GM18507 (cell line): ENCODE data around the gene ITPR3.

ENCODE experiments used
- DNase-seq: peaks from one replicate; pipeline ENCODE4 v3.0.0; 2011; ENCODE audit warnings: low read depth; ENCODE audit not compliant: insufficient read length; ENCODE audit errors: extremely low spot score
- FAIRE-seq: peaks from 2 replicates; lab custom pipeline; 2011; peaks lifted over from hg19 to GRCh38; lab: Jason Lieb, UNC

The ITPR3 gene

DNA sequence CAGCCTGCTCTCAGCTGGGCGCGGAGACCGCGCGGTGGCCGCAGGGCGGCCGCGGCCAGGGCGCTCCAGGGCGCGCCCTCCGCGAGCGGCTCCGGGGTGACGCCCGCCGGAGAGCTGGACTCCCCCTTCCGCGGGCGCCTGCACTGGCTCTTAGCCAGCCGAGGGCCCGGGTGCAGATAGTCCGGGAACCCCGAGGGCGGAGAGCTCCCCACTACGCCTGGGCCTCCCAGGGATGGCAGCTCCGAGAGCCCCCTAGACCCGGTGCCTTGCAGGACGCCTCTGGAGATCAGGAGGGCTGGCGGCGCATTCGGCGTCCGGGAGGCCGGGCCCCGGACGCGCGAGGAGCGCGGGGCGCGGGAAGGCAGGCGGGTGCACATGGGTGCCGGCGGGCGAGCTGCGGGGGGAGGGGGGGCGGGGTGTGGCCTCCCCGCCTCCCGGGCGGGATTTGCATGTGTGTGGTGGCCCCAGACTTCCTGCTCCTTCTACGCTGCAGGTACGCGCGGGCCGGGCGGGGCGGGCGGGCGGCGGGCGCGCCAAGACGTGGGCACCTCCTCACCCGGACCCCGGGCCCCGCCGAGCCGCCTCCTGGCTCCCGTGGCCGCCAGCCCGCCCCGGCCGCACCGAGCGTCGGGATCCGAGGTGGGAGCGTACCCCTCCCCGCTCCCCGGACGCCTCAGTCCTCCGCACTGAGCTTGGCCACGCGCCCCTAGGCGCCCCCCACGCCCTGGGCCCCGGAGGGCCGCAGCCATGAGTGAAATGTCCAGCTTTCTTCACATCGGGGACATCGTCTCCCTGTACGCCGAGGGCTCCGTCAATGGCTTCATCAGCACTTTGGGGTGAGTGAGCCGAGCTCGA is at the start of gene ITPR3:
Gene ITPR3, plus strand, starts transcription at position 467 of the 855 bp plus-strand sequence. Its CDS starts 281 bp downstream, at position 748.
- peak; percentile 94 for DNase-seq
- FAIRE-seq, result no peak

DNA sequence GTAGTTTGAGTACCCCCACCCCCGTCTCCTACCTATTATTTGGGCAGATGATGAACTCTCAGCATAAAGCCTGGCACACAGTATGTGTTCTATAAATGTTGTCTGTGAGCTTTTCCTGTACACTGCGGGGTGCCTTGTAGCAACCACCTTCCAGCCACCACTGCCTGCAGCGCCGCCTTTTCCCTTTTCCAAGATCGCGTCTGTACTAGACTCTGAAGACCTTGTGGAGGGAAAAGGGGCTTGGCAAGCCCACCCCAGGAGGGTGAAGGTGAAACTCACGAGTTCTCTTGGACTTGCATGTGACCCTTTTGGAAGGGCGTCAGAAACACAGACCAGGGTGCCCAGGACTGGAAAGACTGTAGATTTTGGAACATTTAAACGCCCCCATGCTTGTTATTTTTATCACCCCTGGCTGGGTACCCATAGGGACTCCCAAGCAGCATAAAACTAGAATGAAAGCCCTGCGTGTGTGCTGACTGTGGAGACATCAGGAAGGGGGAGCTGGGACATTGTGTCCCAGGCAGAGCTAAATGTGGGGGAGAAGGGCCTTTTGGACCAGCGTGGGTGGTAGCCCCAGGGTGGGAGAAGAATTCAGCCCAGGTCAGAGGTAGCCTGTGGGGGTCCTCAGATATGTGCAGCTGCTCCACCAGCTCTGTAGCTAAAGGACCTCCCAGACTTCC is 49.3 kb upstream of the ITPR3 start:
- FAIRE-seq (no peak), DNase-seq (no peak)

DNA sequence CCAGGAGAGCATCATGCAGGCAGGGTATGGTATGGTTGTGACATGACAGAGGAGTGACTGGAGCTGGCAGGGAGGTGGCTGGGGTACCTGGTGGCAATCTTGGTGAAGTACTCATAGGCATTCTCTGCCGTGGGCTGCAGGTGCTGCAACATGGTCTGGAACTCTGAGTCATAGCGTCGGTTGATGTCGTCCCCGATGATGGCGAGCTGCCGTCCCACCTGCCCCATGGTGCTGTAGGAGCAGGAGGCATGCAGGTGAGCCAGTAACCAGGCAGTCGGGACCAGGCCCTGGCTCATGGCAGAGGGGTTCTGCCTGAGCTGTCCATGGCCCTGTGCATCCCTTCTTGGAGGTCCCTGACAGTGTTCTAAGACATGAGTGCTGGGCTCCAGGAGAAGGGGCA is 45.9 kb upstream of the ITPR3 start:
- FAIRE-seq, result no peak
- DNase-seq, result no peak

DNA sequence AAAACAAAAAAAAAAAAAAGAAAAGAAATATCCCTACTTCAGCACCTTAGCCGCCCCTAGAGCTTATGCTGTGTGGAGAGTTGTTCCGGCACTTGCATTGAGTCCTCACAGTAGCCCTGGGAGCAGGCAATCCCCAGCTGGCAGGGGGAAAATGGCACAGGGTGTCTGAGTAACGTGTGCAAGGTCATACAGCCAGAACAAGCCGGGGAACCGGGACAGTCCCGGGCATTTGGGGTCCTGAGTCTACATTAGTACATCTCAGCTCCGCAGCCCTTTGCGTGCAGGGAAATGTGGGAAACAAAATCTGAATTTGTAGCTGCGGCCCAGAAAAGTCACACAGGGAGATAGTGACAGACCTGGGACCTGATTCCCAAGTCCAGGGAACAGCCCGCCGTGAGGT is 44.5 kb upstream of the ITPR3 start:
- DNase-seq (no peak), FAIRE-seq (no peak)

DNA sequence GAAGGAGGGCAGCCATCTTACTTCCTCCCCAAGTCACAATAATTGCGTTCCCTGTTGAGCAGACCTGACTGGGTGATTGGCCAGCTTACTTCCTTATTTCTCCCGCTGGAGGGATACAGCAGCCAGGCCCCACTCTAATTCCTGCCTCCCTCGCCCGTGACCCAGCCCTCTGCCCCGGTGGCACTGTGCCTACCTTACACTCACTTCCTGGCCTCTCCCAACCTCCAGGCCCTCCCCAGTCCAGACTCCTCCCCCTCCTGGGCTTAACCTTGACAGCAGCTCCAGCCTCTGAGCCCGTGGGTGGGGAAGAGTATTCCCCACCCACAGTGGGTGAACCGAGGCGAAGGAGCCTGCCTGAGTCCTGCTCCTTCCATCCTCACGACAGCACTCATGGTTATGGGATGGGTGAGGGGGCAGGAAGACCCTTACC is 44.0 kb upstream of the ITPR3 start:
- DNase-seq, result no peak
- FAIRE-seq, result no peak

DNA sequence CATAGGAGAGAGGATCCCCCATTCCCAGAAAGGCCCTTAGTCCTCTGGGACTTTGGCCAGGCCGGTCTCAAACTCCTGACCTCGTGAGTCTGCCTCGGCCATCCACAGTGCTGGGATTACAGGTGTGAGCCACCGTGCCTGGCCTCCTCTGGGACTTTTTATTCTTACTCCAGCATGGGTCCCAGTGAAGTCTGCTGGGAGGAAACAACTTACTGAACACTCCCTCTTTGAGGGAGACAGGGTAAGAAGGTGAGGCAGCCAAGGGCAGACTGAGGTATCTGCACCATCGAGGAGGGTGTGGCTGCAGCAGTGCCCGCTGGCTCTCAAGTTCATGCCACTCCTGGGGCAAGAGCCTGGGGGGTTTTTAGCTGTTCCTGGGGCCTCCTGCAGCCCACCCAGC is 43.4 kb upstream of the ITPR3 start:
- FAIRE-seq, result no peak
- DNase-seq, result no peak

DNA sequence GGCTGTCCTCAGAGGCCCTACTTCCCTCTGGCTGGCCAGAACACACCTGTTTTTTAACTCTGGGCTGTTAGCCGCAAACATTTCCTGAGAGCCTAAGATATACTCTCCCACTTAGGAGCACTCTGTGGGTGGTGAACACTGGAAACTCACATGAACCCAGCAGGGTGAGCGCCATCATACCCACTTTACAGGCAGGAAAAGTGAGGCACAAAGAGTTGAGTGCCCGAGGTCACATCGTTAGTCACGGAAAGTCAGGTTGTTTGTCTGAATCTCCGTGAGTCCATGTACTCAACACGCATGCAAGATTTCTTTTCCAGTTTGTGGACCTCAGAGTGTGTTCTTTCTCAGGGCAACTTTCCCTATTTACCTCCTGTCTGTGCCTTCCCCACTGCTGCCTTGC is 43.0 kb upstream of the ITPR3 start:
- FAIRE-seq (no peak), DNase-seq (no peak)

DNA sequence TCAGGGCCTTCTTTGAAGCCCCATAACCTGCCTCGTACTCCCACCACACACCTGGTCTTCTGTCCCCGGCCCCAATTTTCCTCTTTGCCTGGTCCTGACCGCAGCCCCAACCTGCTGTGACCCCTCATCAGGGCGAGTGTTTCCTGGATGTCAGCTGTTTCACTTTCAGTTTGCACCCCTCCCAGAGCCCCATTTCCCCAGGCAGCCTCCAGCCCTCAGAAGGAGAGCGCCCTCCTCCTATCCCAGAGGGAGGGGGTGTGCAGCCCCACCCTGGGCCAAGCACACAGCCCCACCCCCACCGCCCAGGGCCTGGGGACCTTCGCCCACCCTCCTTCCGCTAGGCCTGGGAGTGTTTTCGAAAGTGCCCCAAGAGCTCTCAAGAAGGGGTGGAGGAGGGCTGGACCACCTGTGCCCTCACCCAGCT is 42.5 kb upstream of the ITPR3 start:
- peak; percentile 83 for FAIRE-seq
- no peak for DNase-seq

DNA sequence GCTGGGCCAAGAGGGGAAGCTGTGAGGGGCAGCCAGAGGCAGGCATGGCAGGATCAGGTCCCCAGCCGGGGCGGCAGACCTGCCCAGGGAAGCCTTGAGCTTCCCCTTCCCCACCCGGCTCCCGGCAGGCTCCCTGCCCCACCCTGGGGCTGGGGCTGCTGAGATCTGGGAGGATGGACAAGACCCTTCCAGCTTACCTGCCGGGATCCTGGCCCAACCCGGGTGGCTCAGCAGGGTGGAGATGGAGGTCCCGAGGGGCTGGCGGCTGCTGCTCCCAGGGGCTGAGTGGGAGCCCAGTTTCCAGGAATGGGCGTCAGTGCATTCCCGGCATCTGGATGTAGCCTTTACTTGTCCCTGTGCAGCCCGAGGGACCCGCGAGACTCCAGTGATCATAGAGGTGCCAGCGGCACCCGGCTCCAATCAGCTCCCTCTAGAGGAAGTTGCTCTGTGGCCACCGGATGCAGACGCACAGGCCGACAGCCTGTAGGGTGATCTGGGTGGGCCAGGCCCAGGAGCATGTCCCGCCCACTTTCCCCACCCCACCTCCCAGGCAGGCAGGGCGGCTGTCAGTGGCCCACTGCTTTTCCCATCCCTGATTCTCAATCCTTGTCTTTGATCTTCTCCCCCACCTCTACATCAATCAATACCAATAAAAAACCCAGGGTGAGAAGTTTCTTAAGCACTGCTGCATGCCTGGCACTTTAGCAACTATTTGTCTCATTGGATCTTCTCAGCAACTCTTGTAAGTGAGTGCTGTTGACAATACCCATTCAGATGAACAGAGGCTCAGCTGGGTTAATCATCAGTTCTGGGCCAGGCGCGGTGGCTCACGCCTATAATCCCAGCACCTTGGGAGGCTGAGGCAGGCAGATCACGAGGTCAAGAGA is 41.1 kb upstream of the ITPR3 start, which contains the start of gene BAK1:
Gene BAK1, minus strand, starts transcription at position 449 of the 887 bp plus-strand sequence. CDS start 2,672 bp downstream, outside the sequence.
- FAIRE-seq (peak; percentile 83), DNase-seq (peak; percentile 81)

DNA sequence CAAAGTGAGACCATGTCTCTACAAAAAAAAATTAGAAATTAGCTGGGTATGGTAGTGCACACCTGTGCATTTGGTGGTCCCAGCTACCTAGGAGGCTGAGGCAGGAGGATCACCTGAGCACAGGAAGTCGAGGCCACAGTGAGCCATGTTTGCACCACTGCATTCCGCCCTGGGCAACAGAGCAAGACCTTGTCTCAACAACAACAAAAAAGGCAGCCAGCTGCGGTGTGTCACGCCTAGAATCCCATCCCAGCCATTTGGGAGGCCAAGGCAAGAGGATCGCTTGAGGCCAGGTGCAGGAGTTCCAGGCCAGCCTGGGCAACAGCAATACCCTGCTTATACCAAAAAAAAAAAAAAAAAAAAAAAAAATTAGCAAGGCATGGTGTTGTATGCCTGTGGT is 39.9 kb upstream of the ITPR3 start:
- FAIRE-seq, result no peak
- no peak for DNase-seq

DNA sequence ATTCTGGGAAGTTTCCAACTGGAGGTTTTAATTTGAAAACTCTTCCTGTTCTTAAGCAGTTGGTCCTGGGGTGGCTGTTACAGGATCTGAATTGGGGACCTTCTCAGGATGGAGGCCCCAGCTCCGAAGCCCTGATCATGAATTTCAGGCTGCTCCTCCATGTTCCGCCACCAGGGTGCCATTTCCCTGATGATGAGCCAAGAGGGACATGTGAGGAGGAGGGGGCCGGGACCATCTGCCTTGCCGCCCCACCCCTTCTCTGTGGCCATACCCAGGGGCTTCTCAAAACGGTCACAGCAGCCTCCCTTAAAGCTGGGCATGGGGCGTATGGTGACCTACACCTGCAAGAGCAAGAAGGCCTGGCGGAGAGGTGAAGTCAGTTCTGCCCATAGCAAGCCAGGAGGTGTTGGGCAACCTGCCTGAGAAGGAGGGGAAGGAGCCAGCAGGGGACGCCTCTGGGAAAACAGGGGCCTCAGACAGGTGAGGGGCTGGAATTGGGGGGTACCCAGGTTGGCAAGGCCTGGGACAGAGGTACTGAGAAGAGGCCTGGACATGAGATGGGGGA is 37.4 kb upstream of the ITPR3 start:
- DNase-seq, result no peak
- FAIRE-seq, result no peak

DNA sequence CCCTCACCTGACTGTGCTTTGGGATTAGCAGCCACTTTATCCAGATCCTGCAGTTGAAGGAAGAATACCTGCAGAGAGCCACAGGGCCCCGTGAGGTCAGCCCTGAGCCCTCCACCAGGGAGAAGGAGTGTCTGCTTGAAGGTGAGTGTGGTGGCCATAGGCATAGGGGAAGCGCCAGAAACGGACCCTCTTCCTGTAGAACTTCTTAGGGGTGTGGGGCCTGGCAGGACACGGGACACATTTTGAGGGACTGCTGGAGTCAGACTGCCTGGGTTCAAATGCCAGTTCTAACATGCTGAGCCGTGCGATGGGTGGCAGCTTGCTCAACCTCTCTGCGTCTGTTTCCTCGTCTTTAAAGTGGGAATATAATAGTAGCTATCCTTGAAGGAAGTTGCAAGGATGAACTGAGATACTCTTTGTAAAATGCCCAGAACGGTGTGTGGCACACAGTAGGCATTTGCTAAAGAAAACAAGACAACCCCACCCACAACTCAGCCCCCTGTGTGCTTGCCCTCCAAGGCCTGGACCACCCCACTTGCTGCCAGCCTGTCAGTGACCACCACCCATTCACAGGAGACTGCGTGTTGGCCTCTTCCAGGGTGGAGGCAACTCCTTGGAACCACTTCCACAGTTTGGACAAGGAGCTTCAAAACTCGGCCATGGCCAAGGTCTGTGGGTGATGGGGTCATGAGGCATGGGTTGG is 36.3 kb upstream of the ITPR3 start:
- no peak for FAIRE-seq
- no peak for DNase-seq

DNA sequence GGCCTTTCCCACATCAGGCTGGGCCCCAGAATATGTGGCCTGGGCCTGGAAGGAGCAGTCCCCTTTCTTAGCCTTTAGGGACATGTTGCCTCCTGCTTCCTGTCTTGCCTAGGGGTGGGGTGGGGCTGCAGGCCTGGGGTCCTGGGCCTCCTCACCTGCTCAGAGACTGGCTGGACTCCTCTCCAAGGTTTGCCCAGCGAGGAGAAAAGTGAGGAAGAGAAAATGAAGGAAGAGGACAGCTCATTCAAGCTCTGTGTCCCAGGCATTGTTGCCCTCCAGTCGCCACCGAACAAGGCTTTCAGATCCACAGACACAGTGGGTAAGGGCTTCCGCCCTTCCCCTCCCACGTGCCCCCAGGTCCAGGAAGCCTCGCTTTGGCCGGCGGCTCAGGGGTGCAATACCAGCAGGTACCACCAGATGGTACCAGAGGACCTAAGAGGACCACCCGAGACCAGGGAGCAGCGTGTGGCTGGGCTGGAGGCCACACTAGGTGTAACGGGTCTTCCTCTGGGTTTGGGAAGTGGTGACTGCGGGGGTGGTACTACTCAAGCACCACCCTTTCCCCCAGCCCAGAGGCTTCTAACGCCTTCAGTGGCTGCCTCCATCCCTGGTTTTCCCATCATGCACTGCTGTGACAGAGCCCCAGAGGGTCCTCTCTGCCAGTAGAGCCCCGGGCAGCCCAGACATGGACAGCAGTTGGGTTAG is 35.6 kb upstream of the ITPR3 start:
- DNase-seq (no peak), FAIRE-seq (peak; percentile 80)

DNA sequence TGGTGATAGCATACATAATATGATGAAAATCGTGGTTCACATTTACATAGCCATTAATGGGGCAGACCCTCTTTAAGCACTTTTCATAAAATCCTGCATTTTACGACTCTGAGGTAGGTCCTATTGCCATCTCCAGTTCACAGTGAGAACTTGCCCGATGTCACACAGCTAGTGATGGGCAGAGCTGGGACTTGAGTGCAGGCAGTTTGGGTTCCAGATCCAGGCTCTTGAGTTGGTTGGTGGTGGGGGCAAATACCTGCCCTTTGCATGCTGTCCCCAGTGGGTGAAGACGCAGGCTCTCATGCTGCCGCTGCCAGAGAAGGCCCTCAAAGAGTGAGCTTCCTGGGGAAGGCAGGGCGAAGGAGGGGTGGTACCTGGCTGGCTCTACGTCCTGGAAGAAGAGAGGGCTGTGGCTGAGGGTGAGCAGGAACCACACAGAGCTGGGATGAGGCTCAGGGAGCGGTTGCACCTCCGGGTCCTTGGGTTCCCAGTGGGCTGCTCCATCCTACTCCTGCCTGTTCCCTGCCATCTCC is 34.9 kb upstream of the ITPR3 start:
- no peak for DNase-seq
- FAIRE-seq, result no peak

DNA sequence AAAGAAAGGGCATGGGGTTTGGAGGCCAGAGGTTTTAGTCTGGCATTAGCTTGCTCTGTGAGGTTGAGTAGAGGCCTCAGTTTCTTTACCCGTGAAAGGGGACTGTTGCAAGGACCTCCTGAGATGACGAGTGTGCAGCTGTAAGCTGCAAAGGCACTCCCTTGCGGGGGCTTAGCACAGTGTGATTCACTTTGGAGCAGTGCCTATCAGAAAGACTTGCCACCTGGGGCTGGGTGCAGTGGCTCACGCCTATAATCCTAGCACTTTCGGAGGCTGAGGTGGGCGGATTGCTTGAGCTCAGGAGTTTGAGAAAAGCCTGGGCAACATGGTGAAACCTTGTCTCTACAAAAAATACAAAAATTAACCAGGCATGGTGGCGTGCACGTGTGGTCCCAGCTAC is 33.6 kb upstream of the ITPR3 start:
- FAIRE-seq (no peak), DNase-seq (no peak)

DNA sequence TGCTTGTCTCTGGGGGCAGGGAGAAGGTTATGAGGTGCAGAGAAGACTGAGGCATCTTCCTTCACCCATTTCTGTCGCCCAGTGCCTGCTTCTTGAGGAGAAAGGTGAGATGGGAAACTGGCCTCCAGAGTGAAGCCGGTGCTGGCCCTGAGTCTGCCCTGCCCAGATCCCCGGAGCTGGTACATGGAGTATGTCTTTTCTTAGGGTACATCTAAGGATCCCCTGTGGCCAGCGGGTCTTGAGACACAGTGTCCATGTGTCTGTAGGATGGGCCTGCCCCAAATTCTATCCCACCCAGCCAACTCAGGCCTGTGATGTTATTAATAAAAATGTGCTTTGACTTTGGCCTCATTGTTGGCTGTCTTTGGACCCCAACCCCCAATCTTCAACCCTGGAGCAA is 32.2 kb upstream of the ITPR3 start:
- FAIRE-seq (no peak), DNase-seq (no peak)

DNA sequence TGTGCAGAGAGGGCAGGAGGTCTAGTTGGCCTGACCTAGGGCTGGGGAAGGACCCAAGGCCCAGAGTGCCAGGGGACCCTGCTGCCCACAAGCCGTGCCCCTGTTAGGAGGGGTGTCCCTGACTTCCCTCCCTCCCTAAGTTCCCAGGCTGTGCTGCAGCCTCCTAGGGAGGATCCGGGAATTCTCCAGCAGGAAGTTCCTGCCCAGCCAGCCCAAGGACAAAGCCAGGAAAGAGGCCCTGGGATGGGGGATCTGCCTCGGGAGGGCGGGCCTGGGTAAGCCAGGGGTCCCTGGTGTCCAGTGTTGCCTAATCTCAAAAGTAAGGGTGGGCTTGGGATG is 31.8 kb upstream of the ITPR3 start:
- no peak for FAIRE-seq

More for the DNA sequence above, 31.8 kb upstream of the ITPR3 start:
- DNase-seq, result no peak
